H1 (cell line): Measurements from ENCODE around the gene PPP1R11. TPM values are rescaled to one million over a fixed set of nuclear protein-coding genes. Genes with fewer than 3 reads are reported as not detected.

Experiments used
- CTCF ChIA-PET: fragments of 300-600 bp; sonication (Branson Sonifier 250); formaldehyde crosslinking; loops from one replicate; lab custom pipeline; 2021; ENCODE audit not compliant: partially characterized antibody; lab: Charles Lee
- POLR2A ChIA-PET: fragments of 300-600 bp; sonication (Branson Sonifier 250); formaldehyde crosslinking; loops from one replicate; lab custom pipeline; 2021; ENCODE audit warnings: inconsistent platforms; ENCODE audit not compliant: partially characterized antibody; lab: Charles Lee
- DNase-seq, 2 experiments: peaks; one replicate each; pipeline versions ENCODE4 v3.0.0 to v3.0.0-alpha.2; 2010 to 2022; ENCODE audit warnings: low spot score in 2 of 2, low read depth in 1 of 2, mixed read lengths in 1 of 2
- FAIRE-seq: peaks from 2 replicates; lab custom pipeline; 2011; peaks lifted over from hg19 to GRCh38; lab: Jason Lieb, UNC
- H2AFZ ChIP-seq: 2 replicates; pipeline ENCODE4 v1.8.1; 2012; ENCODE audit warnings: low read length, inconsistent platforms
- H2AK5ac ChIP-seq: 2 replicates; pipeline ENCODE4 v1.6.1; 2013; ENCODE audit warnings: low read depth, low read length
- H2BK120ac ChIP-seq: replicated peaks from 2 replicates; pipeline ENCODE3; 2013; ENCODE audit warnings: low read depth, low read length, inconsistent platforms
- H2BK12ac ChIP-seq: 2 replicates; pipeline ENCODE4 v1.6.1; 2013; ENCODE audit warnings: low read depth, low read length
- H2BK15ac ChIP-seq: 2 replicates; pipeline ENCODE4 v1.6.1; 2013; ENCODE audit warnings: low read length
- H2BK20ac ChIP-seq: 2 replicates; pipeline ENCODE4 v1.6.1; 2013; ENCODE audit warnings: low read length
- H2BK5ac ChIP-seq: 2 replicates; pipeline ENCODE4 v1.6.1; 2013; ENCODE audit warnings: low read depth, low read length
- H3K14ac ChIP-seq: 2 replicates; pipeline ENCODE4 v1.6.1; 2013; ENCODE audit warnings: inconsistent platforms; ENCODE audit not compliant: insufficient read length
- H3K18ac ChIP-seq: 2 replicates; pipeline ENCODE4 v1.6.1; 2013; ENCODE audit warnings: low read length; ENCODE audit errors: extremely low read depth
- H3K23ac ChIP-seq: 2 replicates; pipeline ENCODE4 v1.6.1; 2013; ENCODE audit warnings: inconsistent platforms; ENCODE audit not compliant: insufficient read length
- H3K23me2 ChIP-seq: 2 replicates; pipeline ENCODE4 v1.6.1; 2013; ENCODE audit warnings: low read depth, low read length
- H3K27ac ChIP-seq: 2 replicates; pipeline ENCODE4 v1.6.1; 2011; ENCODE audit warnings: low read depth, low read length, inconsistent platforms
- H3K27me3 ChIP-seq, 4 experiments: replicated peaks in 1 of 4; 1 replicate in 1 of 4; 2 replicates in 3 of 4; pipeline versions ENCODE4 v1.6.1 to v1.8.1; 2011 to 2013; ENCODE audit warnings: low read length in 3 of 4, mild to moderate bottlenecking in 3 of 4, inconsistent platforms in 2 of 4, mixed read lengths in 2 of 4, moderate library complexity in 1 of 4; ENCODE audit not compliant: control insufficient read depth in 3 of 4, insufficient read depth in 3 of 4; ENCODE audit errors: extremely low read depth in 1 of 4
- H3K36me3 ChIP-seq, 4 experiments: 2 replicates each; pipeline versions ENCODE4 v1.6.1 to v1.8.1; 2011 to 2013; ENCODE audit warnings: mild to moderate bottlenecking in 4 of 4, low read length in 3 of 4, moderate library complexity in 2 of 4, control low read depth in 1 of 4, inconsistent platforms in 1 of 4; ENCODE audit not compliant: insufficient read depth in 4 of 4, control insufficient read depth in 2 of 4
- H3K4ac ChIP-seq: replicated peaks from 2 replicates; pipeline ENCODE3; 2013; ENCODE audit warnings: low read length, low read depth, mixed read lengths, inconsistent platforms; ENCODE audit not compliant: insufficient read length
- H3K4me1 ChIP-seq, 4 experiments: replicated peaks in 1 of 4; 1 replicate in 1 of 4; 2 replicates in 3 of 4; pipeline versions ENCODE4 v1.6.1 to v1.8.1; 2011 to 2013; ENCODE audit warnings: low read length in 3 of 4, inconsistent platforms in 2 of 4, mixed read lengths in 1 of 4; ENCODE audit not compliant: insufficient read depth in 4 of 4, control insufficient read depth in 3 of 4
- H3K4me2 ChIP-seq, 2 experiments: 2 replicates each; pipeline versions ENCODE4 v1.6.1 to v1.8.1; 2011 to 2013; ENCODE audit warnings: low read depth in 2 of 2, low read length in 2 of 2, control low read depth in 1 of 2, inconsistent platforms in 1 of 2, mild to moderate bottlenecking in 1 of 2; ENCODE audit not compliant: insufficient read depth in 1 of 2
- H3K4me3 ChIP-seq, 4 experiments: fragments of 200-600, 300-600 bp in 1 of 4; sonication (generic), shearing (Covaris generic), sonication (Bioruptor Twin) in 1 of 4; 2 replicates each; pipeline versions ENCODE4 v1.5.1 to v1.8.1; 2011 to 2016; ENCODE audit warnings: low read length in 4 of 4, low read depth in 3 of 4, control low read depth in 2 of 4, inconsistent platforms in 2 of 4, mild to moderate bottlenecking in 2 of 4, mixed read lengths in 1 of 4, moderate library complexity in 1 of 4; ENCODE audit not compliant: insufficient read depth in 2 of 4; ENCODE audit errors: extremely low read depth in 1 of 4
- H3K56ac ChIP-seq: replicated peaks from 2 replicates; pipeline ENCODE3; 2013; ENCODE audit warnings: low read depth, mild to moderate bottlenecking, mixed read lengths, low read length, inconsistent platforms; ENCODE audit not compliant: insufficient read length
- H3K79me1 ChIP-seq: 2 replicates; pipeline ENCODE4 v1.6.1; 2013; ENCODE audit warnings: low read depth, low read length, control low read depth
- H3K79me2 ChIP-seq, 2 experiments: 2 replicates each; pipeline versions ENCODE4 v1.6.1 to v1.8.1; 2012 to 2013; ENCODE audit warnings: low read length in 2 of 2, mild to moderate bottlenecking in 2 of 2, inconsistent platforms in 1 of 2; ENCODE audit not compliant: insufficient read depth in 2 of 2, control insufficient read depth in 1 of 2
- H3K9ac ChIP-seq, 4 experiments: replicated peaks in 1 of 4; 1 replicate in 1 of 4; 2 replicates in 3 of 4; pipeline versions ENCODE4 v1.6.1 to v1.8.1; 2011 to 2013; ENCODE audit warnings: low read depth in 3 of 4, low read length in 3 of 4, control low read depth in 2 of 4, mild to moderate bottlenecking in 2 of 4, moderate library complexity in 2 of 4, inconsistent platforms in 1 of 4; ENCODE audit errors: extremely low read depth in 1 of 4
- H3K9me3 ChIP-seq, 2 experiments: 2 replicates each; pipeline versions ENCODE4 v1.6.1 to v1.8.1; 2012 to 2013; ENCODE audit warnings: mild to moderate bottlenecking in 2 of 2, moderate library complexity in 2 of 2, control low read depth in 1 of 2, inconsistent platforms in 1 of 2, low read depth in 1 of 2, low read length in 1 of 2, mixed read lengths in 1 of 2; ENCODE audit not compliant: insufficient read depth in 2 of 2
- H4K20me1 ChIP-seq, 2 experiments: replicated peaks in 1 of 2; 2 replicates each; pipeline versions ENCODE3 to v1.8.1; 2011 to 2013; ENCODE audit warnings: inconsistent platforms in 2 of 2, low read length in 2 of 2, mild to moderate bottlenecking in 1 of 2; ENCODE audit not compliant: insufficient read depth in 2 of 2, control insufficient read depth in 1 of 2
- H4K5ac ChIP-seq: 2 replicates; pipeline ENCODE4 v1.6.1; 2013; ENCODE audit warnings: low read length, low read depth, mixed read lengths, inconsistent platforms; ENCODE audit not compliant: insufficient read length
- H4K8ac ChIP-seq: 2 replicates; pipeline ENCODE4 v1.8.0; 2013; ENCODE audit warnings: mild to moderate bottlenecking, moderate library complexity, low read length, inconsistent platforms; ENCODE audit not compliant: insufficient read depth; ENCODE audit errors: extremely low read depth
- H4K91ac ChIP-seq: replicated peaks from 2 replicates; pipeline ENCODE3; 2013; ENCODE audit warnings: low read length, mixed read lengths, inconsistent platforms; ENCODE audit not compliant: insufficient read length
- BACH1 ChIP-seq: IDR thresholded peaks from 2 replicates; pipeline ENCODE4 v1.6.1; 2012; ENCODE audit warnings: low read length, improper control_type of control experiment
- BRCA1 ChIP-seq: IDR thresholded peaks from 2 replicates; pipeline ENCODE4 v1.6.1; 2012; ENCODE audit warnings: low read depth, low read length, improper control_type of control experiment
- KDM4A ChIP-seq: IDR thresholded peaks from one replicate; pipeline ENCODE4 v1.7.1; 2012; ENCODE audit warnings: low read depth, mild to moderate bottlenecking, moderate library complexity, low read length, inconsistent platforms; ENCODE audit not compliant: severe bottlenecking
- NRF1 ChIP-seq: IDR thresholded peaks from 2 replicates; pipeline ENCODE4 v1.6.1; 2011; ENCODE audit warnings: mild to moderate bottlenecking, low read depth, low read length, improper control_type of control experiment
- POLR2AphosphoS5 ChIP-seq: IDR thresholded peaks from 2 replicates; pipeline ENCODE4 v1.6.1; 2011; ENCODE audit warnings: low read depth, low read length
- RFX5 ChIP-seq: IDR thresholded peaks from 2 replicates; pipeline ENCODE4 v1.6.1; 2011; ENCODE audit warnings: low read depth, low read length, improper control_type of control experiment, borderline replicate concordance
- SP1 ChIP-seq: IDR thresholded peaks from 2 replicates; pipeline ENCODE4 v1.6.1; 2011; ENCODE audit warnings: low read depth, low read length
- TEAD4 ChIP-seq: IDR thresholded peaks from 2 replicates; pipeline ENCODE4 v1.6.1; 2012; ENCODE audit warnings: low read depth, low read length, inconsistent platforms, mixed read lengths
- YY1 ChIP-seq: IDR thresholded peaks from 2 replicates; pipeline ENCODE4 v1.6.1; 2011; ENCODE audit warnings: low read depth, mild to moderate bottlenecking, low read length
- WGBS, 2 experiments: shearing (Covaris generic) in 1 of 2; methylation state at CpG; one replicate each; pipeline versions ENCODE4 v1.1.6 to v1.1.7; 2013 to 2015; ENCODE audit warnings: low lambda C conversion rate in 2 of 2, mixed read lengths in 2 of 2, inconsistent platforms in 1 of 2, low coverage in 1 of 2, missing lambda C conversion rate in 1 of 2; ENCODE audit not compliant: insufficient replicate concordance in 2 of 2, insufficient coverage in 1 of 2, insufficient read length in 1 of 2; ENCODE audit errors: extremely low coverage in 1 of 2, missing lambda C conversion rate in 1 of 2; 5-methylcytosine and 5-hydroxymethylcytosine counted together
- polyA plus RNA-seq, 7 experiments: library from polyadenylated mRNA; depleted of rRNA in 3 of 7; stranded (reverse) in 5 of 7; unstranded in 2 of 7; fragments of >200 nt in 5 of 7; fragments of 200-250 nt in 2 of 7; gene quantifications; 1 replicate in 5 of 7; 2 replicates in 1 of 7; 4 replicates in 1 of 7; pipeline versions ENCODE4 v1.2.1 to v1.2.3, GENCODE V29; 2011 to 2013; ENCODE audit warnings: missing spikeins in 2 of 7, mixed read lengths in 2 of 7
- total RNA-seq: library from RNA; stranded (reverse); fragmentation: NEBNext Ultra II Directional; extraction: Animal tissue kit (Norgen Biotek cat#: 25700); gene quantifications from 2 replicates; pipeline ENCODE4 v1.2.1, GENCODE V29; 2021

Gene PPP1R11
- total and polyA plus RNA-seq, 2 of the 8 experiments (the other 6 are each of a cell fraction or from before 2014, with no cell fraction given), result 26.1 to 32.8 TPM

DNA sequence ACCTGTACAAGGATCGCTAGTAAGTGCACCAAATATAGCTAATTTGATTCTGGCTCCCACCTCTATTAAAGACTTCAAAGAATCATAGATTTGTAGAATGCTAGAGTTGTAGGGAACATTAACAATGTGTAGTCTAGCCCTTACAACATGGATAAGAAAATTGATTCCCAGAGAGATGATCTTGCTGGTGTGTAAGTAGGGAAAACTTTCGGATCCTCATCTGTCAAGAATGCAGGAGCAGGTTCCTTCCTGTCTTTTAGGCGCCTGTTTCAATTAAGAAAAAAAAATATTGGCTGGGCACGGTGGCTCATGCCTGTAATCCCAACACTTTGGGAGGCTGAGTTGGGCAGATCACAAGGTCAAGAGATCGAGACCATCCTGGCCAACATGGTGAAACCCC is 20.9 kb downstream of the PPP1R11 start:
- no peak overlapping the region for H2BK15ac ChIP-seq
- H3K4me1 ChIP-seq, result peaks cover 0 to 5% (median 0%) of the 10 kb centered on the region in 4 experiments; a peak in 2 of 7 replicates
- CTCF ChIA-PET, result interaction anchor here (0.6 to 2.3 kb wide), 4 partner anchors 9 to 490 kb away, joined by 3 to 18 read pairs (median 6); no protein-coding TSS in a partner anchor
- H4K91ac ChIP-seq, result no peak overlapping the region
- no peaks in the 10 kb centered on the region for H4K20me1 ChIP-seq
- peaks cover 0 to 14% of the 10 kb centered on the region in 2 experiments; a peak in 2 of 4 replicates for H3K9me3 ChIP-seq
- H3K56ac ChIP-seq, result no peak overlapping the region
- peaks cover 0 to 8% (median 0%) of the 10 kb centered on the region in 4 experiments; a peak in 3 of 7 replicates for H3K27me3 ChIP-seq
- FAIRE-seq (no peak), DNase-seq (no peak)
- H3K18ac ChIP-seq, result no peak overlapping the region
- H3K4me3 ChIP-seq, result no peak overlapping the region
- no peak overlapping the region for H2BK5ac ChIP-seq
- H3K79me2 ChIP-seq, result no peaks in the 10 kb centered on the region
- POLR2A ChIA-PET, result no interaction called here
- WGBS, 2 experiments, result 88% methylated on average over 5 of the region's 5 CpGs; no CpG with 5 or more reads in 1 of the 2 experiments
- H3K14ac ChIP-seq, result no peak overlapping the region
- no peak overlapping the region for H2BK20ac ChIP-seq
- H3K79me1 ChIP-seq, result no peaks in the 10 kb centered on the region
- H3K27ac ChIP-seq, result no peak overlapping the region
- H3K4me2 ChIP-seq, result no peak overlapping the region
- H2BK120ac ChIP-seq, result no peak overlapping the region
- no peak overlapping the region for H4K8ac ChIP-seq
- no peaks in the 10 kb centered on the region for H3K36me3 ChIP-seq
- H3K23ac ChIP-seq, result no peak overlapping the region
- no peak overlapping the region for H2AK5ac ChIP-seq
- H2BK12ac ChIP-seq, result no peak overlapping the region
- TF ChIP-seq POLR2AphosphoS5 (no peak), NRF1 (no peak), YY1 (no peak), SP1 (no peak), BRCA1 (no peak), BACH1 (no peak), KDM4A (no peak), TEAD4 (no peak), RFX5 (no peak)
- H3K23me2 ChIP-seq, result no peaks in the 10 kb centered on the region
- no peak overlapping the region for H2AFZ ChIP-seq
- no peak overlapping the region for H3K4ac ChIP-seq
- H4K5ac ChIP-seq, result no peak overlapping the region
- H3K9ac ChIP-seq, result no peak overlapping the region
